HG02973 (cell line): ENCODE measurements around the gene KRTAP1-1.
"Not testable (repeated sequence)": the region's sequence is repeated elsewhere in the genome, so short reads cannot be mapped to it uniquely, and the experiment has no call there.

Source experiments
- ATAC-seq: cut with Tn5 transposase; IDR thresholded peaks from one replicate; pipeline ENCODE4 v1.9.1; 2021; ENCODE audit warnings: moderate library complexity; ENCODE audit not compliant: unreplicated experiment

The KRTAP1-1 gene

DNA sequence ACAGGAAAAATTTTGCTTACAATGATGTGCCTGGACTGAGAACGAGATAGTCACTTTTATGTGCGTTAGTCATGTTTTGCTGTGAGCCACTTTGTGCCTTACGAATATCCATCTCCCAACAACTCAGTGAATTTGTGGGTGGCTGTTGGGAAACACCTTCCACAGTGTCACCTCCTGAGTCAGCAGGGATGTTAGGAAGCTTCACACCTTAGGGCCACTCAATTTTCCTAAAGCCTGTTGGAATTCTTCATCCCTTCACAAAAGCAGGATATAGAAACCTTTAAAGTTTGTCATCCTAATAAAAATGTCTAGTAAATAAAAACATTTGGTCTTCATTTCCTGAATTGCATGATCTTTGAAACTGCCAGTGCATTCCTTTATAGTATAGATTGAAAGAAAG lies 28.1 kb downstream of the KRTAP1-1 start:
- ATAC-seq: no peak

DNA sequence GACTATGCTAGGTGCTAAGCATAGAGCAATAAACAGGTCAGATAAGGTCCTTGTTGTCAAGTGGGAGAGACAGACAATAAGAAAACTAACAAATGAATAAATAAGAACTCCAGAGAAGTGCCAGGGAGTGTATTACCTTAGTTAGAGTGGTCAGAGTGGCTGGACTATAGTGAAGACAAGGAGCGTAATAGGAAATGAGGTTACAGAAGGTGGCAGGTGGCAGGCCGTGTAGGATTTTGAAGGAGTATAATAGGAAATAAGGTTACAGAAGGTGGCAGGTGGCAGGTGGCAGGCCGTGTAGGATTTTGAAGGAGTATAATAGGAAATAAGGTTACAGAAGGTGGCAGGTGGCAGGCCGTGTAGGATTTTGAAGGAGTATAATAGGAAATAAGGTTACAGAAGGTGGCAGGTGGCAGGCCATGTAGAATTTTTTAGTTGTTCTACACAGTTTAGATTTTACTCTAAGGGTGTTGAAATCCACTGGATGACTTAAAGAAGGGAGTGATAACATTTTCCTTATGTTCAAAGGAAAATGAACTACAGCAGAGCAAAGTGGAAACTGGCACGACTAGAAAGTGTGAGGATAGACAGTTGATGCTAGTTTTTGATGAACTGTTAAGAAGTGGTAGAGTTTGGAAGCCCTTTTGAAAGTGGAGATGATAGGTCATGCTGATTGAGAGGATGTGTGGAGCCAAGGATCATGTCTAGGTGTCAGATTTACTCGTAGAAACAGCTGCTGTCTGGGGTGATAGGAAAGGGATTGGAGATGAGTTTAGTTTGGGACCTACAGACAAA lies 28.7 kb downstream of the KRTAP1-1 start:
- no peak for ATAC-seq

DNA sequence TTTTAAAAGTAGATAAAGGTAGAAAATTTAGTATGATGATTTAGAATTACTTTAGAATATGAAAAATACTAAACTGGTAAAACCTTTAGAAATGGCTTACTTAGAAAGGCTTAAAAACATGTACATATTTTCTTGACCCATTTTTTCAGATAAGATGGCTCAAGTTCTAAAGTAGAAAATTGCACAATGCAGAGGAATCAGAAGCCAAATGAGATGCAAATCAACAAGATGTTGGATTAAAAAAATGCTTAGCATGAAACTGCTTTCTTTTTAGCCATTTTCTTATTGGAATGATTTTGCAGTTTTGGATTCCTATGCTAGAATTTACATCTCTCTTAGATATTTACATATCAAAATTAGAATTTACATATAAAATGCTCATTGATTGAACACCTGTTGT lies 30.8 kb downstream of the KRTAP1-1 start:
- ATAC-seq: no peak

DNA sequence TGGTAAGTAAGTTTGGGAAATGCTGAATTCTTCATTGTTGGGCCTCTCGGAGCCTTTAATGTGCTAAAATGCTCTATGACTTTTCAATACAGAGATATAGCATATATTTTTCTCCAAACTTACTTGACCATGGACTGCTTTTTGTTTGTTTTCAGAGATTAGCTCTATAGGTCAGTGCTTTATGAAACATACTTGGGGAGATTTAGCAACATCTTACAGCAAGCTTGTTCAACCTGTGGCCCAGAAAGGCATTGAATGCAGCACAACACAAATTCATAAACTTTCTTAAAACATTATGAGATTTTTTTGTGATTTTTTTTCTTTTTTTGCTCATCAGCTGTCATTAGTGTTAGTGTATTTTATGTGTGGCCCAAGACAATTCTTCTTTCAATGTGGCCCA lies 31.3 kb downstream of the KRTAP1-1 start:
- no peak for ATAC-seq

DNA sequence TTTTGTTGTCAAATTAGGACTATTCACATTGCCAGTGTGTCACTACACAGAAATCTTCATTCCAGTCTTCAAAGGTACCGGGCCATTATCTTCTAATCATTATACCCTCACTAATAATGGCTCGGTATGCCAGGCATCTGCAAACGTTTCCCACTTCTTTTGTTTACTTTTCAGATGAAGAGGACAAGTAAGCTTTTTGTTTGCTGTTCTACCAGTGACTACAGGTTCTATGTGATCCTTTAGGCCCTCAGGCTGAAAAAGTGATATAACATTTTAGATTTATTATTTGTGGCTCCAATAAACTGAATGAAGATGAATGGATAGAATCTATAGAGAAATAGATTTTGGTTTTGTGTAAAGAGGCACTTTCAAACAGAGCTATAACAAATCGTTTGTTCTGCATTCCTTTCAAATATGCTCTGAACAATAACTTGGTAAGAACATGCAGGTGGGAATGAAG lies 31.9 kb downstream of the KRTAP1-1 start:
- no peak for ATAC-seq

DNA sequence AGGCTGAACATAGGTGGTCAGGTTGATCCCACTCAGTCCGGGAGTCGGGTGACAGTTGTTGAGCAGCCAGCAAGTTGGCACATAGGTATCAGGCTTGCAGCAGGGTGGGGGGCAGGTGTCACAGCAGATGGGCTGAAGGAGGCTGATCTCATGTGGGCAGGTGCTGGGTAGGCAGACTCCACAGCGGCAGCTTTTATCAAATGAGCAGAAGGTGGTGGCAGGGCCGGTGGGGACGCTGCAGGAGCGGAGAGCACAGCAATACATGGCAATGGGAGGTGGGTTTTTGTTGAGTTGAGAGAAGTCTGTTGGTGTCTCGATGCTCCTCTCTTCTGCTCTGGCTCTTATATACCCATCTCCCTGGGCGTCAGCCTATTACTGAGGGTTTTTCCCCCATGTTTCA lies 32.4 kb downstream of the KRTAP1-1 start, which contains the start of gene KRTAP3-1:
TSS of gene KRTAP3-1 (minus strand) at position 318 of the 400 bp plus-strand sequence. CDS start at position 264, 54 bp downstream.
- no peak for ATAC-seq

DNA sequence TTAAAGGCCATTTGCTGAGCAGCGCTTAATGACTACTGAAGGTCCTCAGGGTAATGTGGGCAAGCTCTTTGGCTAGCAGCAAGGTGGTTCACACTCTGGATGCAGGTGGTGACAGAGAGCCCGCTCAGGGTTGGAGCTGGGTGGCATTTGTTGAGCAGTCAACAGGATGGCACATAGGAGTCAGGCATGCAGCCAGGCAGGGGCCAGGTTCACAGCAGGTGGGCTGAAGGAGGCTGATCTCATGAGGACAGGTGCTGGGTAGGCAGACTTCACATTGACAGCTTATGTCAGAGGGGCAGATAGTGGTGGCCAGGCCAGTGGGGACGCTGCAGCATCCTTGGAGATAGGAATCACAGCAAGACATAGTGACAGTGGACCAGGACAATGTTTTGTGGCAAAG lies 36.9 kb downstream of the KRTAP1-1 start:
- ATAC-seq: no peak

DNA sequence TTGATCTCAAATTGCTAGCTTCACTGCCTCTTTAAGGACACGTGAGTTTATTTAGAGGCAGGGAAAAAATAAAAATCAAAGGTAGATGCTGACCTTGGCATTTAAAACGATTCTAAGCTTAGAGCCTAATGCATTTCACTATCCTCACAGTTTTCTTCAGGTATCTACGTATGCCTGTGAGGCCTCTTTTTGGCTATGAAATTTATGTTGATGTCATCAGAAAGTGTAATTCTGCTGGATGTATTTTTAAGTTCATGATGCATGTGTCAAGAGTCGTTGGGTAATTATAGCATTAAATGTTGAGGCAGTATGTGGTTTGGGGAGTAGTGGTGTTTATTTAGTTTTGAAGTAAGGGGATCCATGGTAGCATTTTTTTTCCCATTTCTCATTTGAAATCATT lies 37.3 kb downstream of the KRTAP1-1 start:
- no peak for ATAC-seq

DNA sequence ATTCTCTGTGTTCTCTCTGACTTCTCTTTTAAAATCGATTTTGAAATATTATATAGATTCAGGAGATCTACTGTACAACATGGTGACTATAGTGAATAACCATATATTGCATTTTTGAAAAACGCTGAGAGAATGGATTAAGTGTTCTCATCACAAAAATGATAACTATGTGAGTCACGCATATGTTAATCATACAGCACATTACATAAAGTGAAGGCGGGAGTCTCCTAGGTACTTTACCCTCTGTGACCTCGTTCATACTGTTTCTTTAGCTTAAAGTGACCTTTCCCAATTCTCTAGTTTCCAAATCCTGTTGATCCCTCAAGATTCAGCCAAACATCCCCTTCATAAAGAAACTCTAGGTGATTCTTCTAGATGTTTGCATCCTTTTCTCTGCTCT lies 38.4 kb downstream of the KRTAP1-1 start:
- ATAC-seq: no peak

DNA sequence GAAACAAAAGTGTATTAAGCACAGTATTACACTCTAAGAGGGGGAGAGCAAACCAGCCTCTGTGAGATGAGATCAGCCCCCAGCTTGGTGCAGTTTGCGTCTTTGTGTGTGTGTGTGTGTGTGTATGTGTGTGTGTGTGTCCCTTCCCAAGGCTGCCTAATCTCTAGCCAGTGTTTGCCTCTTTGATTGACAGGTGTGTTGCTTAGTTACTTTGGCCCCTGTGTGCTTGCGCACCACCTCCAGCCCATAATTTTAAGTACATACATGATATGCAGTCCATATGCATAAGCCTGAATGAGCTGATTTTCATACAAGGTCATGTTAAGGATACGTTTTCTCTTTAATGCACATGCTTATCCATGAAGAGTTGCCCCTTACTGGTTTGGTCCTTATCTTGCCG lies 39.5 kb downstream of the KRTAP1-1 start:
- ATAC-seq: no peak

DNA sequence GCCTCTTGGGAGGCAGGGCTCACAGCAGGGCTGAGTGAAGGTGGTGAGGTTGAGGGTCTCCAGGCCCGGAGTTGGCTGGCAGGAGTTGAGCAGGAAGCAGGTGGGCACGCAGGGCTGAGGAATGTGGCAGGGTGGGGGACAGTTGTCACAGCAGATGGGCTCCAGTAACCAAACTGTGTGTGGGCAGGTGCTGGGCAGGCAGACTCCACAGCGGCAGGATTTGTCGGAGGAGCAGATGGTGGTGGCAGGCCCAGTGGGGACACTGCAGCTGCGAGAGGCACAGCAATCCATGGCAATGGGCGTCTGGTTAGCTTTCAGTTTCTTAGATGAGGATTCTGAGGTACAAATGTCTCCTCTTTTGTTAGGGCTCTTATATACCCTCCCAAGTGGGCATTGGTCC lies 41.7 kb downstream of the KRTAP1-1 start, which contains the start of gene KRTAP3-2:
TSS of gene KRTAP3-2 (minus strand) at position 344 of the 400 bp plus-strand sequence. CDS start at position 291, 53 bp downstream.
- not testable (repeated sequence) for ATAC-seq

DNA sequence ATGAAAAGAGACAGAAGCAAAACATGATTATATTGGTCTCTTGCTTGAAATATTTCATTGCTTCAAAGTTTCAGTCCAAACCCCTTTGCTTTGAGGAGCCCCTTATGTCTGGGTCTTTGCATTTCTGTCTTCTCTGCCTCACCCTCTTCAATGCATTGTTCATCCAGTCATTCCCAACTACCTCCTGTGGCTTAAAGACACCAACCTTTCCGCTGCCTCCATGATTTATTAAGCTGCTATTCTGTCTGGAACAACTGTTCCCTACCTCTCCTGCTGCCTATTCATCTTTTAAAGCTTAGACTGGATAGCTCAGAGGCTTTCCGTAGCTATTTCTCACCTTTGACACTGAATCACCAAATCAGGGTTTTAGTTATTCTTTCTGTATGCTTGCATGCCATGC lies 43.9 kb downstream of the KRTAP1-1 start:
- no peak for ATAC-seq

DNA sequence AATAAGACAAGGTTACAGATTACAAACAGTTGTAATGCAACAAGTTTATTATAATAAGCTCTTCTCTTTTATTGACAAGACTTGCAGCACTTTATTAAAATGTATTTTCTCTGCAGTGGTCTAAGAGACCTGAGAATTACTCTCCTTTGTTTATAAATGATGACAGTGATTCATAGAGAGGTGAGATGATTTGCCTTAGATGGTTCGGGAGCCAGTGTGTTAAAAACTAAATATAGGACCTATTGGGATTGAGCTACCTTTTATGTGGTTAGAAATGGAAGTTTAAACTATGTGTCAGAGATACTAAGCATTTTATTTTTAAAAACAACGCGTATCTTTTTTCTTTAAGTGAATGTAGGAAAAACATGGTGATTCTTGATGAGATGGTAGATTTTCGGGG lies 44.4 kb downstream of the KRTAP1-1 start:
- no peak for ATAC-seq

DNA sequence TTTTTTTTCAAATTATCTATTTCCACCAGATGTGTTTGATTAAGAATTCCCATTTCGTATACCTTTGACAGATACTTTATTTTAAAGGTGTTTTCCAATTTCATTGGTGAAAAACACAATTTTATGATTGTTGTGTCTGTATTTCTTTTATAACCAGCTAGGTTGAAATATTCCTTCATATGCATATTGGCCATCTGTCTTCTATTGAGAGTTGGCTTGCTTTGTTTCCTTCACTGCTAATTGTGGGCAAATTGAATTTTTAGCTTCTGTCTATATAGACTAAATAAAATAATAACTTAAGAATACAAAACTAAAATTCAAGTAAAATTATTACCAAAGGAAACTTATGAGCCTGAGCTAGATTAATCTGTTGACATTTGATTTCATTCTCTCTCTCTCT lies 46.1 kb downstream of the KRTAP1-1 start:
- no peak for ATAC-seq

DNA sequence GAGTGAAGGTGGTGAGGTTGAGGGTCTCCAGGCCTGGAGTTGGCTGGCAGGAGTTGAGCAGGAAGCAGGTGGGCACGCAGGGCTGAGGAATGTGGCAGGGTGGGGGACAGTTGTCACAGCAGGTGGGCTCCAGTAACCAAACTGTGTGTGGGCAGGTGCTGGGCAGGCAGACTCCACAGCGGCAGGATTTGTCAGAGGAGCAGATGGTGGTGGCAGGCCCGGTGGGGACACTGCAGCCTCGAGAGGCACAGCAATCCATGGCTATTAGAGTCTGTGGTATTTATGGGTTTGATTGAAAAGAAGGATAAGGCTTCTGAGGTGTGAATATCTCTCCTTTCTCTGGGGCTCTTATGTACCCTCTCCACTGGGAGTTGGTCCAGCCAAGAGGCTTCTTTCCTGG lies 47.4 kb downstream of the KRTAP1-1 start, which contains the start of gene KRTAP3-3:
TSS of gene KRTAP3-3 (minus strand) at position 326 of the 400 bp plus-strand sequence. CDS start at position 259, 67 bp downstream.
- no peak for ATAC-seq

DNA sequence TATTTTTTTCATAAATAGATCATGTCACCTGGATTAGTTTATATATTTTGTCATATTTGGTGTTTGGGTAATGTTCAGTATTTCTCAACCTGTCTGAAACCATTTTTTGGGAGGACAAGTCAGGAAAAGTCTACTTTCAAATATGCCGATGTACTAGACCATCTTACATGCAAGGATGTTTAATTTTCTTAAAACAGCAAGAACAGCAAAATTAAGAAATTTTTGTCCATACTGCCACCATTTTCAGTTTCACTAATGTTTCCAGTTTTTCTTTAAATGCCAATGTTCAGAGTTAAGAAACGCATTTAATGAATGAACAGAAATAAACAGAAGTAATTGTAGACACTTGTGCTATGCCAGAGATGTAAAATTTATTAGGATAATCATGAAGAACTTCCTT lies 48.2 kb downstream of the KRTAP1-1 start:
- no peak for ATAC-seq

DNA sequence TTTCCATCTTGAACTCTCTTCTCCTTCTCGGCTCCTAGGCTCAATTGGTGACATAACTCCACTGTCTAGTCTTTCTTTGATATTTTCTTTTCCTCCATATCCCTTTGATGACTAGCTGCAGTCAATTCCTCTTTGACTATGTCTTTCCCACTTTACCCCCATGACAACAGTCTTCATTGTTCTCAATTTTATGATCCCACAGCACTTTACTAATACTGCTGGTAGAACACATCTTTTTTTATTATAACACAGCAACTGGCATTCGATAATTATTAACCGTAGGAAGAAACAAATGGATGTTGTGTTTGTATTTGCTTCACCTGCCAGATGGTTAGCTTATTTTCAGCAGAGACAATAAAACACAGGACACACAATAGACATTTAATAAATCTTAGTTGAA lies 48.6 kb downstream of the KRTAP1-1 start:
- ATAC-seq: no peak
